A673 (cell line): ENCODE data around the gene SNAP23.

Experiments used
- CTCF ChIP-seq: fragments of 300-800, 200-600 bp; sonication (generic); conservative IDR thresholded peaks from 2 replicates; pipeline ENCODE4 v1.5.1; 2017; ENCODE audit warnings: low read depth, mild to moderate bottlenecking, antibody characterized with exemption, low read length, moderate library complexity, mixed read lengths
- EZH2 ChIP-seq: fragments of 200-600 bp; sonication (generic); IDR thresholded peaks from 2 replicates; pipeline ENCODE4 v1.6.1; 2017; ENCODE audit warnings: borderline replicate concordance, low read depth, mild to moderate bottlenecking, mixed read lengths, antibody characterized with exemption, low read length; ENCODE audit not compliant: poor library complexity, severe bottlenecking

- TF ChIP-seq CTCF (no peak), EZH2 (no peak)
These were observed 53.0 kb downstream of the SNAP23 start, which contains the start of the genes HAUS2 and LRRC57 for GRCh38 chr15:42548249-42549031.
